Measurements from ENCODE around the gene ANGPTL7.
A peak's percentile ranks its signal among the peaks of the same experiment; 100 is the strongest.

ANGPTL7 gene

DNA sequence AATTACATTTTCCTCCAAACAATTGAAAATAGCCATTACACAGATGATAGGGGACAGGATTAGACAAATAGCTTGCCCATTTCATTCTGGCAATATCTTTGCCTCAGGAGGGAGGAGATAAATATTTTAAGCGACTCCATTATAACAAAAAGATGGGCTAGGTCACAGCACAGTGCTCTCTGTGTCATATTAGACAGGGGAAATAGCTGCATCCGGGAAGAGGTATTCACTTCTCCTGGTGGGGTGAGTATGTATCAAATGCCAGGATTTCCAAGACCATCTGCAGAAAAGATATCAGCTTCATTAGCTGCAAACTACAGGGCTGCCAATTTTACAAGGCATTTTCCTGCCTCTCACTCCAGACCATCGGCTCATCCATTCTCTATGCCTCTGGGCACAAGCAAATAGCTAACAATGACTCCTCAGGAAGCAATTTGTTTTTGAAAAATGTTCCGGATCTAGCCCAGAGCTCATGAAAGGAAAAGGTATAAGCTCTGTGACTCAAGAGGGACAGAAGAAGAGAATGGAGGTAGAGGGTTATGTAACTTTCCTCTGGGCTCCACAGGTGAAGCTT, 41.9 kb upstream of the ANGPTL7 start:
- TF ChIP-seq, protein P1, sequence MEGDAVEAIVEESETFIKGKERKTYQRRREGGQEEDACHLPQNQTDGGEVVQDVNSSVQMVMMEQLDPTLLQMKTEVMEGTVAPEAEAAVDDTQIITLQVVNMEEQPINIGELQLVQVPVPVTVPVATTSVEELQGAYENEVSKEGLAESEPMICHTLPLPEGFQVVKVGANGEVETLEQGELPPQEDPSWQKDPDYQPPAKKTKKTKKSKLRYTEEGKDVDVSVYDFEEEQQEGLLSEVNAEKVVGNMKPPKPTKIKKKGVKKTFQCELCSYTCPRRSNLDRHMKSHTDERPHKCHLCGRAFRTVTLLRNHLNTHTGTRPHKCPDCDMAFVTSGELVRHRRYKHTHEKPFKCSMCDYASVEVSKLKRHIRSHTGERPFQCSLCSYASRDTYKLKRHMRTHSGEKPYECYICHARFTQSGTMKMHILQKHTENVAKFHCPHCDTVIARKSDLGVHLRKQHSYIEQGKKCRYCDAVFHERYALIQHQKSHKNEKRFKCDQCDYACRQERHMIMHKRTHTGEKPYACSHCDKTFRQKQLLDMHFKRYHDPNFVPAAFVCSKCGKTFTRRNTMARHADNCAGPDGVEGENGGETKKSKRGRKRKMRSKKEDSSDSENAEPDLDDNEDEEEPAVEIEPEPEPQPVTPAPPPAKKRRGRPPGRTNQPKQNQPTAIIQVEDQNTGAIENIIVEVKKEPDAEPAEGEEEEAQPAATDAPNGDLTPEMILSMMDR (IDR thresholded peaks at IDR 0.05), result no peak
- Histone ChIP-seq H3K27ac (no peak overlapping the region), H3K4me3 (no peak overlapping the region)
- no peak for DNase-seq (ENCODE audit: low spot score)

DNA sequence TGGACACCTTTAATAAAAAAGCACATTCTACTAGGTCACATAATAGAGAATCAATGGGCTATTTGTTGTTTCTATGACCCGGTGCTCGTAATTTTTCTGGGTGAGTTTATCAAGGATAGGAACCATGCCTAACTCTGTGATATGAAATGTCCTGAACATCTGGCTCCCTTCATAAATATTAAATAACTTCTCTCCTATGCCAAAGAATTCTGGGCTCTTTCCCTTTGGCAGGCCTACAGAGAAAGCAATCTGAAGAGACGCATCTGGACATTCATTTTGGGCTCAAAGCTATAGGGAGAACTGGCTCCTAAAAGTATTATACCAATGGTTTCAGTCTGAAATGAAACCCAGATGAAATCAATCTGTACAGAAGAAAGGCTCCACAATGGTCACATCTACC, 38.8 kb upstream of the ANGPTL7 start:
- Histone ChIP-seq H3K27ac (no peak overlapping the region), H3K4me3 (no peak overlapping the region)
- no peak for DNase-seq (ENCODE audit: low spot score)
- TF ChIP-seq, protein P1 (IDR thresholded peaks at IDR 0.05), result no peak

DNA sequence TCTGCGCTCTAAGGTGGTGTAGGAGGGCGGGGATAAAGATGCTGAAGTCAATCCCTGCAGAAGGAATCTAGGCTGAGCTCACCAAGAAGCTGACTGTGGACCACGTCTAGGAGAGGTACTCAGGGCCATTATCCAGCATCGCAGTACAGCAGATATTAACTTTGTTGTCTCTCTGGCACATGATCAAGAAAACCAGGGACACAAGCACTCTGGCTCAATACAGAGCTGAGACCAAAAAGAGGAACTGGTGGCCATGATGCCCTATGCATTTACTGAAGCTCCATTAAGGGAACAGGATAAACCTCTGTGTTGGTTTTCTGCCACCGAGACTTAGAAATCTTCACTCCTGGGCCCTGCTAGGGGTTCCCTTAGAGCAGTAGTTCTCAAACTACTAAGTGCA, 38.0 kb upstream of the ANGPTL7 start:
- Histone ChIP-seq H3K27ac (peak overlapping the region in 1 of 2 donors; percentile 33), H3K4me3 (no peak overlapping the region)
- TF ChIP-seq, protein P1 (IDR thresholded peaks at IDR 0.05), result no peak
- no peak for DNase-seq (ENCODE audit: low spot score)

DNA sequence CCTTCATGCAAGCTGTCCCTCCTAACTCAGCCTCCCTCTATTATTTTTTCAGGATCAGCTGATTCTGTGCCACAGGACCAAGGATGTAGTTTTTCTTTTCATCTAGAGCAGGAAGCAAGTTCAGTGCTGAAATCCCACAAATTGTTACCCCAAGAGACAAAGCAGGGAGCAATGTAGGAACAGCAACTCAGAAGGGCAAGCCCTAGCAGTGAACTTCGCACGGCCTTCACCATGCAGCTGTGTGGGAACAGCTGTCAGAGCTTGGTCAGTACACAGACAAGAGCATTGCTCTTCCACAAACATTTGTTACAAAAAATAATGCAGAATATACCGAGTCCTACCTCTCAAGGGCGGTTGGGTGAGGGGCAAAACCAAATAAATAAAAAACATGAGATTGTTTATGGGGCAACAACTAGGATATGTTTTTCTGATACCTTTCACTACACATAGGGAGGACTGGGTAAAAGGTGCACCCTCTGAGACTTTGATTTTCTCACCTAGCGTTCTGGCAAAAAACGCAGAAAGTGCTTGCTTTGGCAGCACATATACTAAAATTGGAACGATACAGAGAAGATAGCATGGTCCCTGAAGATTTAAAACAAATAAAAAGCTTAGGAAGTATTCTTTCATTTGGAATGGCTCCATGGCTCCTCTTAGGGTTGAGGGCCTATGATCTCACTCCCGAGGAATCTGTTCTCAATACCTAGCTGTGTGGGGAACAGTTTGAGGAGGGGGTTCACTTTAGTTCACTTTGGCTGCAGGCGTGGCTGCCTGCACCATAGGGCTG, 37.1 kb upstream of the ANGPTL7 start:
- TF ChIP-seq, protein P1 (IDR thresholded peaks at IDR 0.05), result no peak
- no peak for DNase-seq (ENCODE audit: low spot score)
- no peak overlapping the region for H3K4me3 ChIP-seq
- H3K27ac ChIP-seq, result peak overlapping the region in 1 of 2 donors; percentile 43

GRCh38 chr1:11152755-11153154, 36.4 kb upstream of the ANGPTL7 start:
- TF ChIP-seq, protein P1 (IDR thresholded peaks at IDR 0.05), result no peak
- no peak for DNase-seq (ENCODE audit: low spot score)
- Histone ChIP-seq H3K4me3 (no peak overlapping the region), H3K27ac (peak overlapping the region in 1 of 2 donors; percentile 43)

- TF ChIP-seq, protein P1 (IDR thresholded peaks at IDR 0.05), result no peak
- no peak overlapping the region for H3K4me3 ChIP-seq
- no peak for DNase-seq (ENCODE audit: low spot score)
- peak overlapping the region in 1 of 2 donors; percentile 43 for H3K27ac ChIP-seq
These were observed 36.0 kb upstream of the ANGPTL7 start for GRCh38 chr1:11153184-11153583.

- Histone ChIP-seq H3K27ac (no peak overlapping the region), H3K4me3 (no peak overlapping the region)
- TF ChIP-seq, protein P1 (IDR thresholded peaks at IDR 0.05), result no peak
- DNase-seq (ENCODE audit: low spot score), result no peak
These were observed 32.7 kb upstream of the ANGPTL7 start for GRCh38 chr1:11156441-11156840.

Measured in coronary artery (tissue), 2 donors.